Tibial nerve (tissue), 4 donors: ENCODE measurements around the gene ATP11A. TPM values are rescaled to one million over a fixed set of nuclear protein-coding genes. Genes with fewer than 3 reads are reported as not detected.
"Not testable (repeated sequence)": the region's sequence is repeated elsewhere in the genome, so short reads cannot be mapped to it uniquely, and the experiment has no call there.

Experiments
- DNase-seq, 2 donors: peaks; one replicate each; pipeline ENCODE4 v3.0.0-alpha.2; 2019; ENCODE audit warnings: low spot score in 2 of 2
- H3K27ac ChIP-seq, 4 donors: fragments of 200-600 bp; sonication (generic) in 3 of 4; one replicate each; pipeline ENCODE4 v1.5.1; 2017 to 2019; ENCODE audit warnings: mild to moderate bottlenecking in 1 of 4
- H3K27me3 ChIP-seq, 2 donors: fragments of 200-600 bp; sonication (generic) in 1 of 2; one replicate each; pipeline versions ENCODE4 v1.5.1 to v1.6.0; 2017 to 2019
- H3K36me3 ChIP-seq, 3 donors: fragments of 200-600 bp; sonication (generic); one replicate each; pipeline ENCODE4 v1.5.1; 2018 to 2019
- H3K4me1 ChIP-seq, 4 donors: fragments of 200-600 bp; sonication (generic) in 3 of 4; one replicate each; pipeline ENCODE4 v1.5.1; 2017 to 2019
- H3K4me3 ChIP-seq, 4 donors: fragments of 200-600 bp; sonication (generic) in 3 of 4; one replicate each; pipeline ENCODE4 v1.5.1; 2017 to 2019; ENCODE audit warnings: mild to moderate bottlenecking in 1 of 4, moderate library complexity in 1 of 4
- H3K9me3 ChIP-seq, 4 donors: fragments of 200-600 bp; sonication (generic) in 3 of 4; one replicate each; pipeline ENCODE4 v1.5.1; 2017 to 2019
- EP300 ChIP-seq, 2 donors: sonication (generic); formaldehyde crosslinking; IDR thresholded peaks; one replicate each; pipeline ENCODE4 v1.6.1; 2017; ENCODE audit warnings: antibody characterized with exemption in 2 of 2, mild to moderate bottlenecking in 1 of 2
- POLR2A ChIP-seq, 2 donors: fragments of 450-650 bp; IDR thresholded peaks; one replicate each; pipeline ENCODE4 v1.6.1; 2017; ENCODE audit warnings: antibody characterized with exemption in 2 of 2, mild to moderate bottlenecking in 2 of 2, moderate library complexity in 2 of 2
- WGBS, 2 donors: methylation state at CpG; one replicate each; pipeline ENCODE4 v1.1.5; 2018; 5-methylcytosine and 5-hydroxymethylcytosine counted together
- total RNA-seq, 4 donors: library from RNA; depleted of rRNA; stranded (reverse); fragments of >200 nt; gene quantifications; one replicate each; pipeline ENCODE4 v1.1.0, GENCODE V29; 2016
- TF ChIP-seq, protein P1 (sequence below), 5 experiments: fragments of 200-600 bp in 3 of 5; fragments of 450-650 bp in 2 of 5; sonication (generic) in 3 of 5; IDR thresholded peaks; one replicate each; pipeline ENCODE4 v1.5.1; 2016 to 2019; ENCODE audit warnings: antibody characterized with exemption in 5 of 5, mild to moderate bottlenecking in 3 of 5, moderate library complexity in 2 of 5

Gene ATP11A
- total RNA-seq, 4 donors from 2014 or later = 24.7 to 61.5 (median 35.0) TPM

DNA sequence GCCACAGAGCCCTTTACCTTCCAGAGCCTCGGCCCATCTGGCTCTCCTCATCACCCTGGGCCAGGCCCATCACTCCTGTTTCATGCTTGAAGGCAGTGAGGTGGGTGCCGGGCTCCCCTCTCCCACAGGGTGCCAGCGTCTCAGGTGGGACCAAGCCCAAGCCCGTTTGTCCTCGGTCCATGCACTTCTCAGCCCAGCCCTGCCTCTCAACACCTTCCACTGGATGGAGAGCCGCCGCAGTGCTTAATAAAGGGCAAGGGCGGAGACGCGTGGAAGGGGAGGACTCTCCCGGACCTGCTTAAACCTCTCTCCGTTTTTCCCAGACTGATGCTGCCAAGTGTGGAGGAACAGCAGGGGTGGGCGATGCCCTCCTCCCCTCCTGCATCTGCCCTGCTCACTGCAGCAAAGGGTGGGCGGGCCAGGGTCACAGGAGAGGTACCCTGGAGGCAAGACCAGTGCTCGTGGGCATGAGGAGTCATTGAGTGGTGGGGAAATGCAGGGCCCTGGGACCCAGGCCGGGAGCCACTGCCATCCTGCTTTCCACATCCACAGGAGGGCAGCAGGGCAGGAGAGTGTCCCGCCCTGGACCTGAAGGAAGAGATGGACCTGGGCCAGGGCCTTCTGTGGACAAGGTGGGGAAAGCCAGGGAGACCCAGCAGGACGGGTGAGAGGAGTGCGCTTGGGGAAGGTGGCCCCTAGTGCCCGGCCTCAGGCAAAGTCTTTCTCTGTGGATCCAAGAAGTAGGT, 9.7 kb upstream of the ATP11A start:
- H3K9me3 ChIP-seq = no peaks in the 10 kb centered on the region
- no peak for DNase-seq
- 88 to 89% methylated on average over 17 to 20 of the region's 20 CpGs for WGBS, 2 donors
- H3K27ac ChIP-seq = no peak overlapping the region
- TF ChIP-seq EP300 (IDR thresholded peaks at IDR 0.05) = no peak
- TF ChIP-seq, protein P1, sequence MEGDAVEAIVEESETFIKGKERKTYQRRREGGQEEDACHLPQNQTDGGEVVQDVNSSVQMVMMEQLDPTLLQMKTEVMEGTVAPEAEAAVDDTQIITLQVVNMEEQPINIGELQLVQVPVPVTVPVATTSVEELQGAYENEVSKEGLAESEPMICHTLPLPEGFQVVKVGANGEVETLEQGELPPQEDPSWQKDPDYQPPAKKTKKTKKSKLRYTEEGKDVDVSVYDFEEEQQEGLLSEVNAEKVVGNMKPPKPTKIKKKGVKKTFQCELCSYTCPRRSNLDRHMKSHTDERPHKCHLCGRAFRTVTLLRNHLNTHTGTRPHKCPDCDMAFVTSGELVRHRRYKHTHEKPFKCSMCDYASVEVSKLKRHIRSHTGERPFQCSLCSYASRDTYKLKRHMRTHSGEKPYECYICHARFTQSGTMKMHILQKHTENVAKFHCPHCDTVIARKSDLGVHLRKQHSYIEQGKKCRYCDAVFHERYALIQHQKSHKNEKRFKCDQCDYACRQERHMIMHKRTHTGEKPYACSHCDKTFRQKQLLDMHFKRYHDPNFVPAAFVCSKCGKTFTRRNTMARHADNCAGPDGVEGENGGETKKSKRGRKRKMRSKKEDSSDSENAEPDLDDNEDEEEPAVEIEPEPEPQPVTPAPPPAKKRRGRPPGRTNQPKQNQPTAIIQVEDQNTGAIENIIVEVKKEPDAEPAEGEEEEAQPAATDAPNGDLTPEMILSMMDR (IDR thresholded peaks at IDR 0.05) = no peak
- TF ChIP-seq POLR2A (IDR thresholded peaks at IDR 0.05) = no peak
- H3K27me3 ChIP-seq = no peaks in the 10 kb centered on the region
- H3K36me3 ChIP-seq = no peaks in the 10 kb centered on the region
- H3K4me1 ChIP-seq = no peaks in the 10 kb centered on the region
- no peak overlapping the region for H3K4me3 ChIP-seq

DNA sequence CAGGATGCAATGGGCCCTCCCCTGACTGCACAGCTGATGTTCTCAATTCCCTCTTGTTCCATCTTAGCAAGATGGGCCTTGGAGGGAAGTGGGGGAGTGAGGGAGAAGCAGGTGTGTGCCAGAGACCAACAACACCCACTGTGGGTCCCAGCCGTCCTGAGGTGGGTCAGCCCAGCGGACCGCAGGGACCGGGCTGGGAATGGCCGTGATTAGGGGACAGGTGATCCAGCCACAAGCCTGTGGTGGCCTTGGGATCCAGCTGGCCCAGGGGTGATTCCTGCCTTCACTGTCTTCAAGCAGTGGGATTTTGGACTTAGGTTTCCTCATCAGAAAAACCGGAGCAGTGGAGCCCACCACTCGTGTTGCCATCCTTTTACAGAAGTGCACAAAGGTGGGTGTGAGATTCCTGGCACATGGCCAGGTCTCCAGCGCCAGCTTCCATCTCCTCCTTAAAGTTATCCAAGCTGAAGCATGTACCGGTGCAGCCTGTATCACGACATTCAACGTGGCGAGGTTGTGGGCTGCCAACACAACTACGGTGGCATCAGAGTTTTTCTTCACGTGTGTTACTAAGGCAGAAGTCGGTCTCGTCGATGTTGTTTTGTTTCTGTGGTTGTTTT, 9.0 kb upstream of the ATP11A start:
- H3K9me3 ChIP-seq = no peaks in the 10 kb centered on the region
- no peak overlapping the region for H3K4me3 ChIP-seq
- H3K27me3 ChIP-seq = no peaks in the 10 kb centered on the region
- H3K27ac ChIP-seq = no peak overlapping the region
- H3K36me3 ChIP-seq = no peaks in the 10 kb centered on the region
- H3K4me1 ChIP-seq = no peaks in the 10 kb centered on the region
- TF ChIP-seq POLR2A (IDR thresholded peaks at IDR 0.05) = no peak
- TF ChIP-seq, protein P1 (IDR thresholded peaks at IDR 0.05) = no peak
- WGBS, 2 donors = 89 to 94% methylated on average over 17 of the region's 17 CpGs
- DNase-seq = no peak

DNA sequence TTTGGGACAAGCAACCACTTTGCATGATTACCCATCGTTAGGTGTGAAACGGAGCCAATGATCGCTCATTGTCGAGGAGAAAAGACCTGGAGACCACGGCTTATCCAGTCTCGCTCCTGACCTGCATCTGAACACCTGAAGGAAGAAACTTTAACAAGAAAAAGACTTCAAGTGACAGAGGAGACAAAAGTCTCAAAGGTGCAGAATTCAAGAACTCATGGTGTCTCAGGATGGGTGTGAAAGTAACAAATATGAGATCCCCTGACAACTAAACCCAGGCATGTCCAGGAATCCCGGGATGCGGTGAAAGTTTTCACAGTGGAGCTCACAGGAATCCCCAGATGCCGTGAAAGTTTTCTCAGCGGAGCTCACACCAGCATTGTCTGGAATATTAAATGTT, 6.3 kb upstream of the ATP11A start:
- no peaks in the 10 kb centered on the region for H3K27me3 ChIP-seq
- H3K4me3 ChIP-seq = no peak overlapping the region
- H3K9me3 ChIP-seq = no peaks in the 10 kb centered on the region
- H3K4me1 ChIP-seq = peaks cover 0 to 4% (median under 1%) of the 10 kb centered on the region in 4 donors
- 77 to 80% methylated on average over 10 of the region's 10 CpGs for WGBS, 2 donors
- peaks cover 0 to 8% (median 0%) of the 10 kb centered on the region in 3 donors for H3K36me3 ChIP-seq
- H3K27ac ChIP-seq = no peak overlapping the region
- TF ChIP-seq POLR2A (IDR thresholded peaks at IDR 0.05) (no peak), EP300 (IDR thresholded peaks at IDR 0.05) (no peak)
- TF ChIP-seq, protein P1 (IDR thresholded peaks at IDR 0.05) = no peak
- no peak for DNase-seq

DNA sequence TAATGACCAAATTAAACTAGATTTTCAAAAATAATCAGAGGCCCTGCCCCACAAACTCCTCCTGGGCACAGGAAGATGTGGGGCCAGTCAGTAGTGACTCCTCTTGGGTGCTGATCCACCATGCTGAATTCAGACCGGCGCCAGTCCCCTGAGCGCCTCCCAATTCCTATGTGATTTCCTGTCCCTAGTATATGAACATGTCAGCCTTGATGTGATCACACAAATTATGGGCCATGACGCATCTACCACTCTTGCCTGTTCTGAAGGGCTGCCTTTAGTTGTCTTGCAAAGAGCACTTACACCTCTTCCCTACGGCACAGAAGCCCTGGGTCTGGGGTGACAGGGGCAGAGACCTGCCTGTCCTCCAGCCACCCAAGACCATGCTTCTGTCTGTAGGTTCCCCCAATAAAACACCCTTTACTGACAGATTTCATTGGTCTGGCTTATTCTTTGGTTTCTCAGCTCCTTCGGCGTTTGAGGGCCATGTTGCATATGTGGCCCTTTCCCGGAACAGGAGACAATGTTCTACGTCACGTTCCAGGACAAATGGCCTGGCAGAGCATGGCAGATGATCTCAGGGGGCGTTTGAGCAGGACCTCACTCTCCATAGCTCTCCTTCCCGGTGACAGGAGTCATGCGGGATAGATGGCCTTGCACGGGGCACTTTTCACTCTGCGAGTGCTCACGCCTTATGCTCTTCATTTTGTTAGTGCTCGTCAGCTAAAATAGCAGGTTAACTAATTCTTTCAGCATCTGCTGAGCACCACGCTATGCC, 5.6 kb upstream of the ATP11A start:
- peaks cover 0 to 8% (median 0%) of the 10 kb centered on the region in 3 donors for H3K36me3 ChIP-seq
- no peak for DNase-seq
- H3K27me3 ChIP-seq = no peaks in the 10 kb centered on the region
- H3K27ac ChIP-seq = no peak overlapping the region
- peaks cover 0 to 11% (median 4%) of the 10 kb centered on the region in 4 donors for H3K4me1 ChIP-seq
- WGBS, 2 donors = 90 to 93% methylated on average over 18 of the region's 18 CpGs
- TF ChIP-seq EP300 (IDR thresholded peaks at IDR 0.05) (no peak), POLR2A (IDR thresholded peaks at IDR 0.05) (no peak)
- TF ChIP-seq, protein P1 (IDR thresholded peaks at IDR 0.05) = no peak
- no peak overlapping the region for H3K4me3 ChIP-seq
- H3K9me3 ChIP-seq = no peaks in the 10 kb centered on the region

DNA sequence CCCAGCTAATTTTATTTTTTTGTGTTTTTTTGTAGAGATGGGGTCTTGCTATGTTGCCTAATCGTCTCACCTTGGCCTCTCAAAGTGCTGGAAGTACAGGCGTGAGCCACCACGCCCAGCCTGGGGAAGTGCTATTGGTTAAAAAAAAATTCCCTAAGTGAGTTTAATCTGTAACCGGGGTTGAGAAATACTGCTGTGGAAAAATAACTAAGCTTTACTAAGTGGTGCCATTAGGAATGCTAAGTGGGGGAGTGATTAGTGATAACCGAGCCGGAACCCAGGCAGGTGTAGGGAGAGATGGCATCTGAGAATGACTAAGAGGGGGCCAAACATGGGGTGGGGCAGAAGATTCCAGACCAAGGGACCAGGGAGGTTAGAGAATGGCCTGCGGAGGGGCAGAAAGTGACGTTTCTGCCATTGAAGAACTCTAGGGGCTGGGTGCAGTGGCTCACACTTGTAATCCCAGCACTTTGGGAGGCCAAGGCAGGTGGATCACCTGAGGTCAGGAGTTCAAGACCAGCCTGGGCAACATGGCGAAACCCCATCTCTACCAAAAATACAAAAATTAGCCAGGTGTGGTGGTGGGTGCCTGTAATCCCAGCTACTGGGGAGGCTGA, 4.5 kb upstream of the ATP11A start:
- H3K4me1 ChIP-seq = peaks cover 0 to 13% (median 5%) of the 10 kb centered on the region in 4 donors
- DNase-seq, H3K27ac ChIP-seq, H3K27me3 ChIP-seq, H3K9me3 ChIP-seq, H3K36me3 ChIP-seq, H3K4me3 ChIP-seq: not testable (repeated sequence)
- 92 to 94% methylated on average over 9 of the region's 9 CpGs for WGBS, 2 donors
